GM21576 (cell line): ENCODE data around the gene TNFRSF18.

Source experiments
- ATAC-seq: cut with Tn5 transposase; IDR thresholded peaks from one replicate; pipeline ENCODE4 v1.9.1; 2021; ENCODE audit warnings: mild to moderate bottlenecking, moderate library complexity; ENCODE audit not compliant: unreplicated experiment

The TNFRSF18 gene

DNA sequence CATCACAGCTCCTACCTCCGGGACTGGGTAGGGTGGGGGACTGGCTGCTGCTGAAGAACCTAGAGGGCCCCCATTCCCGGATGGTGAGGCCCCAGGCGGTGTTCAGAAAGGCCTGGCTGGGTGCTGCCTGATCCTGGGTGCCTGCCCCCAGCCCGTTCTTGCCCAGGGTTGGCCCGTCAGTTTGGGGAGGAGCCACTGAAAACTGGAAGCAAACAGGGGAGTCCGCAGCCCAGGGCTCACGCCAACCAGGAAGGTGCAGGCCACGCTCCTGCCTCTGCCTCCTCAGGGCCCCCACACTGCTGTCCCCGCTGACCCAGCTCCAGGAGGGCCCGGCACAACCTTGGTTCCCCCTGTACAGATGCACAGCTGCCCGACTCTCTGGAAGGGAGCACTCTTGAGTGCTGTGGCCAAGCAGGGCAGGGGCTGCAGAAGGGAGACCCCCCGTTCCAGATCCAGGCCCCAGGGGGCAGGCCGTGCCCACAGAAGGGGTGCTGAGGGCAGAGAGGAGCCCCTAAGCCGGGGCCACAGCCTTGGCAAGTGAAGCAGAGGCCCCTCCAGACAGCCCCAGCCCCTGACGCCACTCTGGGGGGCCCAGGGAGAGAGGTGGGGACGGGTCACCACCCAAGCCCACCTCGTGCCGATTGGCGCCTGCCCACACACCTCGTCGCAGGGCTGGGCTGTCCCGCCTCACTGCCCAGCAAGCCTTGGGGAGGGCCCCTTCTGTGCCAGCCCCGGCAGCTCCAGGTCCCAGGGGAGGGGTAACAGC is 34.6 kb upstream of the TNFRSF18 start:
- no peak for ATAC-seq

- ATAC-seq = no peak
Measured at GRCh38 chr1:1240348-1240732, 33.9 kb upstream of the TNFRSF18 start.

DNA sequence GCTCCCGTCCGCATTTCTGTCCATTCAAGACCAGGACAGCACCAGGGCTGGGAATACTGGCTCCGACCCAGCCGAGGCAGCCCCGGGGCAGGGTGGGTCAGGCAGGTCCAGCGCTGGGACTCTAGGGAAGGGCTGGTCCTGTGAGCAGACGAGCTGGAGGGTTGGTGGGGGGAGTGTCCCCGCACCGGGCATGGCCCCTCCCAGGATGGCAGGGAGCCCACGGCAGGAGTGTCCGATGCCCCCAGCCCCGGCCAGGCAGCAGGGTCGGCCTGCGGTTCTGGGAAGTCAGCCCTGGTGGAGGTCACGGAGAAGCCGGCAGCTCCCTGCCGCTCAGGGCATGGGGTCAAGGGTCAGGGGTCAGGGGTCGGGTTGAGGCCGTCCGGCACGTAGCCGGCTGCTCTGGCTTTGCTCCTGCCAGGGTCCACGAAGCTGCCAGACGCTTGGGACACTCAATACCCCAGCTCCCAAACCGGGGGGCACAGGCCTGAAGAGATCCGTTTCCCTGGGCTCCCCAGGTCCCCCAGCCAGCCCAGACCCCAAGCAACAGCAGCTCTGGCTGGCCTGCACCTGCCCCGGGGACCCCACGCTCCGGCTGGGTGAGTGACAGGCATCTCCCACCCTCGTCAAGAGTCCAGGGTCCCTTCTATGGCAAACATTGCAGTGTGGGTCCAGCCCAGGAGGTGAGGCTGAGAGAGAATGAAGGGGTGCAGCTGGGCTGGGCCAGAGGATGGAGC is 33.4 kb upstream of the TNFRSF18 start:
- ATAC-seq = no peak

DNA sequence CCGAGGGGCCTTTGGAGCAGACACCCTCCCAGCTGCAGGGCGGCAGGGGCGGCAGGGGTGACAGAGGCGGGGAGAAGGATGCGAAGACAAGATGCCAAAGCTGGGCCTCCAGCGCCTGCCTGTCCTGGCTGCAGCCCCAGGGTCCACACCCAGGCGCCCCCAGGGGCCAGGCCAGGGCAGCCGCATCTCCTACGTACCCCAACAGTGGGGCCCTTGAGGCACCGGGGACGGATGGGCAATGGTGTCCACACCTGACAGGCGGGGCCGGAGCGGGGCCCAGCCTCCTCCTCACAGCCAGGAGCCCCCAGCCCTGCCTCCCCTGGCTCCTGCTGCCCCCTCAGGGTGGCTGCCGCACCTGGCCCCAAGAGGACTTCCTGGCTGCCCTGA is 32.8 kb upstream of the TNFRSF18 start:
- no peak for ATAC-seq

DNA sequence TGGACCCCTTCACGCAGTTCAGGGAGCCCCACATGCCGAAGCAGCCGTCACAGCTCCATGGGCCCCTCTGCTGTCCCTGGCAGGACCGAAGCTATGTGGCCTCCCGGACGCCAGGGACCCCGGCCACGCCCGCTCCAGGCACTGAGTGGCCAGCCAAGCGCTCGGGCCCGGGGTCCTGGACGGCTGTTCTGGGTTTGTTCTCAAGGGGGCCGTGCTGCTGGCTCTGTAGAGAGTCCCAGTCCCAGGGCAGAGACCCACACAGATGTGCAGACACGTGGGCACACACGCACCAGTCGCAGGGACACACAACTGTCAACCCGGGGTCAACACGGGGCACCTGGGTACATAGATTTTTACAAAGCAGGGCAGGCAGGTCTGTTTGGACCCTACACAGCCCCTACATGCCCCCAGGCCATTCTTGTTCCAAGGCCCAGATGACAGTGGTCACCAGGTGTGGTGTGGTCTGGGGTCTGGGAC is 32.3 kb upstream of the TNFRSF18 start:
- no peak for ATAC-seq

- no peak for ATAC-seq
Measured at GRCh38 chr1:1237874-1238701, 31.7 kb upstream of the TNFRSF18 start.

GRCh38 chr1:1236945-1237873 is 30.8 kb upstream of the TNFRSF18 start:
- no peak for ATAC-seq

GRCh38 chr1:1236176-1236763 is 29.9 kb upstream of the TNFRSF18 start:
- ATAC-seq = no peak

DNA sequence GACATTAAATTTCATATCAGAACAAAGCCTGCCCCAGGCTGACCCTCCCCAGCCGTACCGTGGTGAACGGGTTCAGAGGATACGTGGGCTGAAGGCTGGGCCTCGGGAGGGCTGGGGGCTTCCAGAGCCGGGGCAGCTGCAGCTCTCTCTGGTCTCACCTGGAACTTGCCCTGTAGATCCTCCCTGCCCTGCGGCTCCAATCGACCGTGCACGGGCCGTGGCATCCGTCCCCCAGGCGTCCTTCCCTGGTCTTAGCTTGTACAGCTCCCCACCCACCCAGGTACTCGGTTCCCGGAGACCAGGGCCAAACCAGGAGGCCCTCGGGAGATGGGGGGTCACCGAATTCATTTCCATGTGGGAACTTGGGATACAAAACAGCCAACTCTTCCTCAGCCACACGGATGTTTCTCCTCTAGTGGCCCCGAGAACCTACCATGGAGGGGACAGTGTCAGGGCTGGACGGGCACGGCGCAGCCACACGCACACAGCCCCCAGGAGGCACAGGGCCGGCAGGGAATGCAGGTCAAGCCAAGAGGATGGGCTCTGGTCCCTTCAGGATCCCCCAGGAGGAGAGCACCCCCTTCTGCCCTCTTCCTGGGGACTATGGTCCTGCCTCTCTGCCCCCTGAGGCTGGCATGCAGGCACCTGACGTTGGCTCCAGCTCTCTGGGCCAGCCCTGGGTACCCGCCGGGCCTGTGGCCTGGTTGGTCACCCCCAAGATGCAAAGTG is 28.8 kb upstream of the TNFRSF18 start:
- ATAC-seq = no peak

- ATAC-seq = no peak
Measured at GRCh38 chr1:1234180-1234808, 27.9 kb upstream of the TNFRSF18 start.

DNA sequence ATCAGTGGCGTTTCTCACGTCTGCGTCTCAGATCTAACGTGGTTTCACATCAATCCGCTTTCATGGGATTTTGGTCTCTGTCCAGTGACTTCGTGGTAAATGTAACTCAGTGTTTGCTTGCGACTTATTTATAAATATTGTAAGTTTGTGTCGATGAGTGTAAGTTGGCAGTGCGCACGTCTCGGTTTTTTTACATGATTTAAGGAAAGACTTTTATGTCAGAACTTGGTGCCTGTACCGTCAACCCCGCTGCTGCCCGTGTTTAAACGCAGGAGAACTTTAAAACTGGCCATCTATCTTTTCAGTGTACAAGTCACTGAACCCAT is 27.1 kb upstream of the TNFRSF18 start:
- ATAC-seq = no peak

DNA sequence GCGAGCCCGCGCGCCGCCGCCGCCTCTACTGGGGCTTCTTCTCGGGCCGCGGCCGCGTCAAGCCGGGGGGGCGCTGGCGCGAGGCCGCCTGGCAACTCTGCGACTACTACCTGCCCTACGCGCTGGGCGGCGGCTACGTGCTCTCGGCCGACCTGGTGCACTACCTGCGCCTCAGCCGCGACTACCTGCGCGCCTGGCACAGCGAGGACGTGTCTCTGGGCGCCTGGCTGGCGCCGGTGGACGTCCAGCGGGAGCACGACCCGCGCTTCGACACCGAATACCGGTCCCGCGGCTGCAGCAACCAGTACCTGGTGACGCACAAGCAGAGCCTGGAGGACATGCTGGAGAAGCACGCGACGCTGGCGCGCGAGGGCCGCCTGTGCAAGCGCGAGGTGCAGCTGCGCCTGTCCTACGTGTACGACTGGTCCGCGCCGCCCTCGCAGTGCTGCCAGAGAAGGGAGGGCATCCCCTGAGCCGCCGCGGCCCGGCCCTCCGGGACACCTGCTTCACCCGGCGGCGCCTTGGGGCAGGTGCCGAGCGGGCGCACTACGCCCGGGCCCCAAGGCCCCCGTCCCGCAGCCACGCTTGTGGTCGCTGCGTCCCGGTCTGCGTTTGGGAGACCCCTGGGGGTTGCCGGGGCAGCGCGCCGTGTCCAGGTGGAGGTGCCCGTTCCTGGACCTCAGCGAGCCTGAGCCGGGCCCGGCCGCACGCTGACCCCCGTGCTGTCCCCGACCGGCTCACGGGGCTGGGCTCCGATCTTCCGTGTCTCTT is 26.6 kb upstream of the TNFRSF18 start:
- ATAC-seq = no peak

GRCh38 chr1:1232208-1232795 is 25.9 kb upstream of the TNFRSF18 start, which contains the start of gene B3GALT6:
TSS of gene B3GALT6 (plus strand) at chr1:1232237. CDS start at chr1:1232279, 42 bp downstream.
- ATAC-seq = no peak

- peak; percentile 82 for ATAC-seq
Measured at GRCh38 chr1:1231400-1232207, 25.2 kb upstream of the TNFRSF18 start, which contains the start of gene SDF4. TSS of gene SDF4 (minus strand) at chr1:1232001. CDS start at chr1:1228772, 3,229 bp downstream.

- ATAC-seq = no peak
Measured at GRCh38 chr1:1230656-1231399, 24.4 kb upstream of the TNFRSF18 start.

- ATAC-seq = no peak
Measured at GRCh38 chr1:1229770-1230169, 23.4 kb upstream of the TNFRSF18 start.
